Measurements from ENCODE around the gene GSTP1. TPM values are rescaled to one million over a fixed set of nuclear protein-coding genes. Genes with fewer than 3 reads are reported as not detected.
"Not testable (repeated sequence)": the region's sequence is repeated elsewhere in the genome, so short reads cannot be mapped to it uniquely, and the experiment has no call there.

The GSTP1 gene
- total RNA-seq, 1 donor from 2014 or later = 1,181 TPM

- DNase-seq (ENCODE audit: extremely low read depth, low read depth, low spot score) = no peak
Measured at GRCh38 chr11:67562963-67563704, 20.5 kb upstream of the GSTP1 start.

- DNase-seq (ENCODE audit: extremely low read depth, low read depth, low spot score) = peak; percentile 91
Measured at GRCh38 chr11:67563705-67564114, 19.9 kb upstream of the GSTP1 start.

GRCh38 chr11:67564230-67564629 lies 19.4 kb upstream of the GSTP1 start:
- no peak for DNase-seq (ENCODE audit: extremely low read depth, low read depth, low spot score)

- DNase-seq (ENCODE audit: extremely low read depth, low read depth, low spot score) = no peak
Measured at GRCh38 chr11:67571443-67571842, 12.2 kb upstream of the GSTP1 start.

- DNase-seq (ENCODE audit: extremely low read depth, low read depth, low spot score) = no peak
Measured at GRCh38 chr11:67572305-67572704, 11.3 kb upstream of the GSTP1 start.

DNA sequence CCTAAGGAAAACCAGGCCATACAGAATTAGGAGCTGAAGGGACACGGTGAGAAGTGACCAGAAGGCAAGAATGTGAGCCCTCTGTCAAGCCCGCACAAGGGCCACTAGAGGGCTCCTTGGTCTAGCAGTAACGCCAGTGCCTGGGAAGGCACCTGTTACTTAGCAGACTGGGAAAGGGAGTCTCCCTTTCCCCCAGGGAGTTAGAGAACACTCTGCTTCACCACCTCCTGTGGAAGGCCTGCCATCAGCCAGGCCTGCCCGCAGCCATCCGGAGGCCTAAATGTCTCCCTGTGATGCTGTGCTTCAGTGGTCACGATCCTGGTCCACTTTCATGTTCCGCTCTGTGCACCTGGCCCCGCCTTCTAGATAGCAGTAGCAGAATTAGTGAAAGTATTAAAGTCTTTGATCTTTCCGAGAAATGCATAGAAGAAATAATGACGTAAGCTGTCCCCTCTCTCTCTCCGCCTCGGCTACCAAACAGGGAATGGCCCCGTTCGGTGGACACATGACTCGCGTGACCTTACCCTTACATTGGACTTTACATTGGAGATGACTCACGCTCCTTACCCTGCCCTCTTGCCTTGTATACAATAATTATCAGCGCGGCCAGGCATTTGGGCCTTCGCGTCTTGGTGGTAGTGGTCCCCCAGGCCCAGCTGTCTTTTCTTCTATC lies 10.7 kb upstream of the GSTP1 start:
- no peak for DNase-seq (ENCODE audit: extremely low read depth, low read depth, low spot score)

DNA sequence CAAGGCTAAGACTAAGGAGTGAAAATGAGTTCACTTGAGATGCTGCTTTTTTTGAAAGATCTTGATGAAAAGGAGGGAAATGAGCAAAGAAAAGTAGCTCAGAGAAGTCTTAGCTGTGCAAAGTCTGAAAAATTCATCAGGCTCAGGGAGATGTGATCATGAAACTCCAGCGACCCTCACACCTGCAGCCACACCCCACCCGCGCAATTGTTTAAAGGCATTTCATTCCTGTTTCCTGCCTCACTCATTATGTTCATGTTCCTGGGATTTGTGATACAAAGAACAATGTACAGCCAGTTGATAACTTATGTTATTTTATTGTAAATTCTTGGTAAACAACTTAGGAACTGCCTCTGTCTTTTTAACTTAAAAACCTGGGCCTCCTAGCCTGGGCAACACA lies 8.7 kb upstream of the GSTP1 start:
- no peak for DNase-seq (ENCODE audit: extremely low read depth, low read depth, low spot score)

- no peak for DNase-seq (ENCODE audit: extremely low read depth, low read depth, low spot score)
Measured at GRCh38 chr11:67576735-67577475, 6.7 kb upstream of the GSTP1 start.

DNA sequence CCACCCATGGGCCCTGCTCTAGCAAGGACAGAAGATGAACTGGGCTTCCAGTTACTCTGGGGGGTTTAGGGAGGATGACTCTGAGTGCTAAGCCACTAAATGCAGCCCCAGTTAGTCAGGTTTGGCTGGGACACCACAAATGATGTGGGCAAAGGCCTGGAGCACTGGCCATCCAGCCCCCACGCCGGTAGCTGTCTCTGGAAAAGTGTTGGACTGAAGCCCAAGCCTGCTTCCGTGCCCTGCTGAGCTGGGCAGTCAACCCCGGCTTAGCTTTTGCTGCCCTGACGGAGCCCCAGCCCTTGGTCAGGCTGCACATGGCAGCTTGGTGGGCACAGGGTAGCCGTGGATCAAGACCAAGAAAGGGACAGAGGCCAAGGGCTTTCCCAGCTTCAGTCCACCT lies 5.7 kb upstream of the GSTP1 start:
- no peak for DNase-seq (ENCODE audit: extremely low read depth, low read depth, low spot score)

DNA sequence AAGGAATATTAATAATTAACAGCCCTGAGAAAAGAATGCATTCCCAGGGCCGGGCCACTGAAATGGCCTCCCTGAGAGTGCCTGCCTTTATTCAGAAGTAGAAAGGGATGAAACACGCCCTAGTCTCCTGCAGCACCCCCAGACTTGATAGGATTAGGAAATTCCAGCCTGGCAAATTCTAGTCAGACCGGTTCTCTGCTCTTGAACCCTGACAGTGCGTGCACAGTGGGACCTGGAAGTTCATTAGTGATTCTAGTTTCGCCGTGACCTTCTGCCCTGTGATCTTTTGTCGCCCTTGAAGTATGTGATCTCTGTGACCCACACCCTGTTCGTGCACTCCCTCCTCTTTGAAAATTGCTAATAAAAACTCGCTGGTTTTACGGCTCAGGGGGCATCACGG lies 2.1 kb upstream of the GSTP1 start:
- DNase-seq (ENCODE audit: extremely low read depth, low read depth, low spot score) = no peak

DNA sequence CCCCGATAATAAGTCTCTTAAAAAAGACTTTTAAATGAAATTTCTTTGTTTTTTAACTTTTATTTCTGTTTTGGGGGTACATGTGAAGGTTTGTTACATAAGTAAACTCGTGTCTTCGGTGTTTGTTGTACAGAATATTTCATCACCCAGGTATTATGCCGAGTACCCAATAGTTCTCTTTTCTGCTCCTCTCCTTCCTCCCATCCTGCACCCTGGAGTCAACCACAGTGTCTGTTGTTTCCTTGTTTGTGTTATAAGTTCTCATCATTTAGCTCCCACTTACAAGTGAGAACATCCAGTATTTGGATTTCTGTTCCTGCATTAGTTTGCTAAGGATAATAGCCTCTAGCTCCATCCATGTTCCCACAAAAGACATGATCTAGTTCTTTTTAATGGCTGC lies 1.6 kb upstream of the GSTP1 start:
- no peak for DNase-seq (ENCODE audit: extremely low read depth, low read depth, low spot score)

- no peak for DNase-seq (ENCODE audit: extremely low read depth, low read depth, low spot score)
Measured at GRCh38 chr11:67584205-67584880, 731 bp downstream of the GSTP1 start.

DNA sequence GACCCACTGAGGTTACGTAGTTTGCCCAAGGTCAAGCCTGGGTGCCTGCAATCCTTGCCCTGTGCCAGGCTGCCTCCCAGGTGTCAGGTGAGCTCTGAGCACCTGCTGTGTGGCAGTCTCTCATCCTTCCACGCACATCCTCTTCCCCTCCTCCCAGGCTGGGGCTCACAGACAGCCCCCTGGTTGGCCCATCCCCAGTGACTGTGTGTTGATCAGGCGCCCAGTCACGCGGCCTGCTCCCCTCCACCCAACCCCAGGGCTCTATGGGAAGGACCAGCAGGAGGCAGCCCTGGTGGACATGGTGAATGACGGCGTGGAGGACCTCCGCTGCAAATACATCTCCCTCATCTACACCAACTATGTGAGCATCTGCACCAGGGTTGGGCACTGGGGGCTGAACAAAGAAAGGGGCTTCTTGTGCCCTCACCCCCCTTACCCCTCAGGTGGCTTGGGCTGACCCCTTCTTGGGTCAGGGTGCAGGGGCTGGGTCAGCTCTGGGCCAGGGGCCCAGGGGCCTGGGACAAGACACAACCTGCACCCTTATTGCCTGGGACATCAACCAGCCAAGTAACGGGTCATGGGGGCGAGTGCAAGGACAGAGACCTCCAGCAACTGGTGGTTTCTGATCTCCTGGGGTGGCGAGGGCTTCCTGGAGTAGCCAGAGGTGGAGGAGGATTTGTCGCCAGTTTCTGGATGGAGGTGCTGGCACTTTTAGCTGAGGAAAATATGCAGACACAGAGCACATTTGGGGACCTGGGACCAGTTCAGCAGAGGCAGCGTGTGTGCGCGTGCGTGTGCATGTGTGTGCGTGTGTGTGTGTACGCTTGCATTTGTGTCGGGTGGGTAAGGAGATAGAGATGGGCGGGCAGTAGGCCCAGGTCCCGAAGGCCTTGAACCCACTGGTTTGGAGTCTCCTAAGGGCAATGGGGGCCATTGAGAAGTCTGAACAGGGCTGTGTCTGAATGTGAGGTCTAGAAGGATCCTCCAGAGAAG lies 1.6 kb downstream of the GSTP1 start:
- no peak for DNase-seq (ENCODE audit: extremely low read depth, low read depth, low spot score)

DNA sequence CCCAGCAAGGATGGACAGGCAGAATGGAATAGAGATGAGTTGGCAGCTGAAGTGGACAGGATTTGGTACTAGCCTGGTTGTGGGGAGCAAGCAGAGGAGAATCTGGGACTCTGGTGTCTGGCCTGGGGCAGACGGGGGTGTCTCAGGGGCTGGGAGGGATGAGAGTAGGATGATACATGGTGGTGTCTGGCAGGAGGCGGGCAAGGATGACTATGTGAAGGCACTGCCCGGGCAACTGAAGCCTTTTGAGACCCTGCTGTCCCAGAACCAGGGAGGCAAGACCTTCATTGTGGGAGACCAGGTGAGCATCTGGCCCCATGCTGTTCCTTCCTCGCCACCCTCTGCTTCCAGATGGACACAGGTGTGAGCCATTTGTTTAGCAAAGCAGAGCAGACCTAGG lies 2.3 kb downstream of the GSTP1 start:
- no peak for DNase-seq (ENCODE audit: extremely low read depth, low read depth, low spot score)

- no peak for DNase-seq (ENCODE audit: extremely low read depth, low read depth, low spot score)
Measured at GRCh38 chr11:67586568-67587250, 3.1 kb downstream of the GSTP1 start.

DNA sequence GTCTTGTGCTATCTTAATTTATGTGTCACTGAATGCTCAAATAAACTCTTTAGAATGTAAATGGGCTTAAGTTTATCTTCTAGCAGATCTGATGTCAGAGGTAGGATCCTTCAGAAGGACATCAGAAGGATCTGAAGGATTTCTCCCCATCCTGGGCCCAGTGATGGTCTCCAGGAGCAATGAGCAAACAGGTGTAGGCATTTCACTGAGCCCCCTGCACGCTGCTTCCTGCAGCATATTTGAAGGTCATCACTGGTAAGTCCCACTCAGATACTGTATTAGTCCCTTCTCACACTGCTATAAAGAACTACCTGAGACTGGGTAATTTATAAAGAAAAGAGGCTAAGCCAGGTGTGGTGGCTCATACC lies 4.5 kb downstream of the GSTP1 start:
- DNase-seq (ENCODE audit: extremely low read depth, low read depth, low spot score) = no peak

- DNase-seq (ENCODE audit: extremely low read depth, low read depth, low spot score) = not testable (repeated sequence)
Measured at GRCh38 chr11:67588899-67589415, 5.3 kb downstream of the GSTP1 start.

DNA sequence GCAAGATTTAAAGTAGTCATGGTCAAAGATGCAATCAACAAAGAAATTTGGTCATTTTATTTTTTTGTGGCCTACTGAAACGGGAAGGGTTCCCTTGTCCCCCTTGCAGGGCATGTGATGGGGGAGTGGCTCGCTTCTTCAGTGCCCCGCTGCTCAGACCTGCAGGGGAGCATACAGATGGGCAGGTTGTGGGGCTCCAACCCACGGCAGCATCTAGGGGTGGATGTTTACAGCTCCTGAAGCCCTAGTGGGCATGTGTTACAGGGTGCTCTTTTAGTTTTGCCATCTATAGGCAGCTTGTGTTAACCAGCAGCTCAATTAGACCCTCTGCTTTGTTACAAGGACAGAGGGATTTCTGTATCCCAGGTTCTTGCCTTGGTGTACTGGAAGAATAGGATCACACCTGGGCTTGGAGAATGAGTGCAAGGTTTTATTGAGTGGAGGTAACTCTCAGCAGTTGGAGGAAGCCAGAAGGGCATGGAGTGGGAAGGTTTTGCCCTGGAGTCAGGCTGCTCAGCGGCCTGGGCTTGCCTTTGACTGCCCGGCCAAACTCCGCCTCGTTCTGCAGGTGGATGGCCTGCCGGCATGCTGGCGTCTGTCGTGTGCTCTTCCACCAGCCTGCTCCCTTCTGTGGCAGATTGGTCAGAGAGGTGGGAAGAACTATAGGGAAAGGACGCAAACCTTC lies 9.4 kb downstream of the GSTP1 start:
- DNase-seq (ENCODE audit: extremely low read depth, low read depth, low spot score) = no peak

DNA sequence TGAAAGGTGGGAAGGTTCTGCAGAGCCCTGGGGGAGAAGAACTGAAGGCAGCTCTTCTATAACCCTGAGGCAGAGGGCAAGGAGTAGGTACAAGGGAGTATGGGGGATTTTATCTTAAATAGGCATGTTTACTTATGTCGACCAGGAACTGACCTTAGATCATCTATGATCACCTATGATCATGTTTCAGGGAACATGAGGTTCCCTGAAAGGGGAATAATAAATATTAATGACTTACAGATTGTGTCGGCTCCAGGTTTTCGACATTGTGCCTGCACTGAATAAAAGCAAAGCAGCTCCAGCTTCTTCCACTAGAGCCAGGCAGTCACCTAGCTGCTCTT lies 9.9 kb downstream of the GSTP1 start:
- DNase-seq (ENCODE audit: extremely low read depth, low read depth, low spot score) = no peak

All from glomerular endothelial cell (primary cell).